ENCODE data around the gene IGFALS. TPM values are rescaled to one million over a fixed set of nuclear protein-coding genes. Genes with fewer than 3 reads are reported as not detected.
A peak's percentile ranks its signal among the peaks of the same experiment; 100 is the strongest.

Gene IGFALS
- total and polyA plus RNA-seq, 7 donors = 0.46 to 2.2 (median 1.2) TPM

DNA sequence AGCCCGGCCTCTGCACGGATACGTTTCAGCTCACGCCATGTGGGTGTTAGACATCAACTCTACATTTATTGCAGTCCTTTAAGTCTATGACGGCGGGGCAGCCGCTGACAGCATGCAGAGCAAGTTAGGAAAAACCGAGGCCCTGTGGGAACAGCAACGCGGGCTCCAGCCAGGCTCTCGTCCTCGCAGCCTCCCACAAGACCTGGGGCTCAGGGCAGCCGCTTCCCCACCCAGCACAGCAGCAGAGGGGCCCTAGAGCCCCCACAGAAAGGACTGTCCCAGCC is 16.9 kb downstream of the IGFALS start:
- H3K36me3 ChIP-seq = peaks cover 0 to 64% (median 42%) of the 10 kb centered on the region in 4 donors
- no peak for DNase-seq
- intact Hi-C loops (cut with DNase I) = loop anchor here (10.0 kb wide), 1 partner anchor 1092 kb away; the partner anchor contains the start of genes JMJD8 and STUB1
- 82 to 87% methylated on average over 13 of the region's 13 CpGs for WGBS, 2 donors
- H3K9me3 ChIP-seq = no peaks in the 10 kb centered on the region
- no peak overlapping the region for H3K27ac ChIP-seq
- no peak overlapping the region for H3K4me3 ChIP-seq
- H3K4me1 ChIP-seq = peaks cover 0 to 52% (median 41%) of the 10 kb centered on the region in 4 donors
- TF ChIP-seq, protein P1, sequence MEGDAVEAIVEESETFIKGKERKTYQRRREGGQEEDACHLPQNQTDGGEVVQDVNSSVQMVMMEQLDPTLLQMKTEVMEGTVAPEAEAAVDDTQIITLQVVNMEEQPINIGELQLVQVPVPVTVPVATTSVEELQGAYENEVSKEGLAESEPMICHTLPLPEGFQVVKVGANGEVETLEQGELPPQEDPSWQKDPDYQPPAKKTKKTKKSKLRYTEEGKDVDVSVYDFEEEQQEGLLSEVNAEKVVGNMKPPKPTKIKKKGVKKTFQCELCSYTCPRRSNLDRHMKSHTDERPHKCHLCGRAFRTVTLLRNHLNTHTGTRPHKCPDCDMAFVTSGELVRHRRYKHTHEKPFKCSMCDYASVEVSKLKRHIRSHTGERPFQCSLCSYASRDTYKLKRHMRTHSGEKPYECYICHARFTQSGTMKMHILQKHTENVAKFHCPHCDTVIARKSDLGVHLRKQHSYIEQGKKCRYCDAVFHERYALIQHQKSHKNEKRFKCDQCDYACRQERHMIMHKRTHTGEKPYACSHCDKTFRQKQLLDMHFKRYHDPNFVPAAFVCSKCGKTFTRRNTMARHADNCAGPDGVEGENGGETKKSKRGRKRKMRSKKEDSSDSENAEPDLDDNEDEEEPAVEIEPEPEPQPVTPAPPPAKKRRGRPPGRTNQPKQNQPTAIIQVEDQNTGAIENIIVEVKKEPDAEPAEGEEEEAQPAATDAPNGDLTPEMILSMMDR (IDR thresholded peaks at IDR 0.05) = no peak
- TF ChIP-seq POLR2AphosphoS5 (IDR thresholded peaks at IDR 0.05) = no peak
- H3K27me3 ChIP-seq = no peaks in the 10 kb centered on the region

- Histone ChIP-seq H3K4me1 (peaks cover 0 to 46% (median 37%) of the 10 kb centered on the region in 4 donors), H3K36me3 (peaks cover 0 to 63% (median 42%) of the 10 kb centered on the region in 4 donors), H3K27ac (no peak overlapping the region), H3K27me3 (no peaks in the 10 kb centered on the region), H3K4me3 (no peak overlapping the region), H3K9me3 (no peaks in the 10 kb centered on the region)
- no peak for TF ChIP-seq POLR2AphosphoS5 (IDR thresholded peaks at IDR 0.05)
- TF ChIP-seq, protein P1 (IDR thresholded peaks at IDR 0.05) = no peak
- no peak for TF ChIP-seq POLR2A (IDR thresholded peaks at IDR 0.05)
- WGBS, 2 donors = 83 to 87% methylated on average over 28 of the region's 28 CpGs
- no peak for DNase-seq
- intact Hi-C loops (cut with DNase I) = loop anchor here (10.0 kb wide), 1 partner anchor 1091 kb away; the partner anchor contains the start of genes JMJD8 and STUB1
These were observed 17.4 kb downstream of the IGFALS start for GRCh38 chr16:1775846-1776671.

- intact Hi-C loops (cut with DNase I) = loop anchor here (10.0 kb wide), 1 partner anchor 1090 kb away; the partner anchor contains the start of genes JMJD8 and STUB1
- H3K27me3 ChIP-seq = no peaks in the 10 kb centered on the region
- H3K4me3 ChIP-seq = no peak overlapping the region
- no peak for DNase-seq
- WGBS, 2 donors = 93 to 95% methylated on average over 30 of the region's 30 CpGs
- H3K4me1 ChIP-seq = peaks cover 0 to 44% (median 37%) of the 10 kb centered on the region in 4 donors
- peak overlapping the region in 1 of 4 donors; percentile 97 for H3K27ac ChIP-seq
- TF ChIP-seq EP300 (IDR thresholded peaks at IDR 0.05) (no peak), POLR2A (IDR thresholded peaks at IDR 0.05) (no peak), POLR2AphosphoS5 (IDR thresholded peaks at IDR 0.05) (no peak)
- TF ChIP-seq, protein P1 (IDR thresholded peaks at IDR 0.05) = no peak
- peaks cover 0 to 55% (median 38%) of the 10 kb centered on the region in 4 donors for H3K36me3 ChIP-seq
- H3K9me3 ChIP-seq = no peaks in the 10 kb centered on the region
These were observed 18.3 kb downstream of the IGFALS start for GRCh38 chr16:1775006-1775845.

DNA sequence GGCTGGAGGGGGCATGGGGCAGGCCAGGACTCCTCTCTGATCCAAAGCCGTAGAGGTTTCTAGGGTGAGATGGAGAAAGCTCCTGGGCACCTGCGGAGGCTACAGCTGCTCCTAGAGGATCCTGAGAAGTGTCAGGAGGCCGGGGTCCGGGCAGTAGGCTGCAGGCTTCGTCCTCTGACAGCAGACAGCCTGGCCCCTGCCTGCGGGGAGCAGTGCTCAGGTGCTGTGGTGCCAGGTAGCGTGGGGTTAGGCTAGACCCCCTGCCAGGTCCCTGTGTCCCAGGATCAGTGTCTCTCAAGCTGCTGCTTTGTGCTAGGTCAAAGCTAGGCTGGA is 19.1 kb downstream of the IGFALS start:
- Histone ChIP-seq H3K4me3 (peak overlapping the region in 2 of 4 donors; percentile 93), H3K9me3 (no peaks in the 10 kb centered on the region), H3K27ac (peak overlapping the region; percentile 91 to 97 (median 96)), H3K36me3 (peaks cover 0 to 47% (median 31%) of the 10 kb centered on the region in 4 donors), H3K4me1 (peaks cover 0 to 51% (median 40%) of the 10 kb centered on the region in 4 donors), H3K27me3 (no peaks in the 10 kb centered on the region)
- intact Hi-C loops (cut with DNase I) = loop anchor here (5.0 to 10.0 kb wide), 2 partner anchors 67 to 1090 kb away; partner anchors contain the start of genes JMJD8, MAPK8IP3 and STUB1
- TF ChIP-seq, protein P1 (IDR thresholded peaks at IDR 0.05) = no peak
- no peak for TF ChIP-seq EP300 (IDR thresholded peaks at IDR 0.05)
- no peak for TF ChIP-seq POLR2A (IDR thresholded peaks at IDR 0.05)
- TF ChIP-seq POLR2AphosphoS5 (IDR thresholded peaks at IDR 0.05) = no peak
- 86 to 93% methylated on average over 7 of the region's 7 CpGs for WGBS, 2 donors
- DNase-seq = no peak

All from sigmoid colon (tissue), 7 donors.